ENCODE results near the gene PDZD2.
"Not testable (repeated sequence)": the region's sequence is repeated elsewhere in the genome, so short reads cannot be mapped to it uniquely, and the experiment has no call there.

PDZD2 gene

GRCh38 chr5:31986101-31986500 is 347.2 kb downstream of the PDZD2 start:
- DNase-seq: no peak

GRCh38 chr5:31987985-31988710 is 349.2 kb downstream of the PDZD2 start:
- DNase-seq: no peak

- no peak for DNase-seq
Measured at GRCh38 chr5:31990081-31990650, 351.2 kb downstream of the PDZD2 start.

- no peak for DNase-seq
Measured at GRCh38 chr5:31990701-31991110, 351.8 kb downstream of the PDZD2 start.

- no peak for DNase-seq
Measured at GRCh38 chr5:31992377-31992776, 353.4 kb downstream of the PDZD2 start.

- no peak for DNase-seq
Measured at GRCh38 chr5:31993165-31993961, 354.4 kb downstream of the PDZD2 start.

GRCh38 chr5:31995006-31995405 is 356.1 kb downstream of the PDZD2 start:
- DNase-seq: no peak

GRCh38 chr5:31995714-31996113 is 356.8 kb downstream of the PDZD2 start:
- DNase-seq: no peak

- no peak for DNase-seq
Measured at GRCh38 chr5:31996909-31997308, 358.0 kb downstream of the PDZD2 start.

- DNase-seq: no peak
Measured at GRCh38 chr5:31999470-31999869, 360.5 kb downstream of the PDZD2 start.

GRCh38 chr5:32000731-32001130 is 361.8 kb downstream of the PDZD2 start:
- DNase-seq: no peak

- DNase-seq: no peak
Measured at GRCh38 chr5:32001284-32001683, 362.4 kb downstream of the PDZD2 start.

- no peak for DNase-seq
Measured at GRCh38 chr5:32001707-32002106, 362.8 kb downstream of the PDZD2 start.

GRCh38 chr5:32002755-32003154 is 363.8 kb downstream of the PDZD2 start:
- no peak for DNase-seq

GRCh38 chr5:32003981-32004380 is 365.1 kb downstream of the PDZD2 start:
- DNase-seq: no peak

- no peak for DNase-seq
Measured at GRCh38 chr5:32004404-32004803, 365.5 kb downstream of the PDZD2 start.

GRCh38 chr5:32008746-32009145 is 369.8 kb downstream of the PDZD2 start:
- no peak for DNase-seq

- DNase-seq: no peak
Measured at GRCh38 chr5:32013658-32014057, 374.7 kb downstream of the PDZD2 start.

- no peak for DNase-seq
Measured at GRCh38 chr5:32014096-32014745, 375.3 kb downstream of the PDZD2 start.

- DNase-seq: not testable (repeated sequence)
Measured at GRCh38 chr5:32015262-32015661, 376.3 kb downstream of the PDZD2 start.

- no peak for DNase-seq
Measured at GRCh38 chr5:32017692-32018367, 378.9 kb downstream of the PDZD2 start.

- no peak for DNase-seq
Measured at GRCh38 chr5:32018476-32019436, 379.8 kb downstream of the PDZD2 start.
